A673 (cell line): ENCODE data around the gene MAP4.

Source experiments
- EZH2 ChIP-seq: fragments of 200-600 bp; sonication (generic); IDR thresholded peaks from 2 replicates; pipeline ENCODE4 v1.6.1; 2017; ENCODE audit warnings: borderline replicate concordance, low read depth, mild to moderate bottlenecking, mixed read lengths, antibody characterized with exemption, low read length; ENCODE audit not compliant: poor library complexity, severe bottlenecking
- TF ChIP-seq, protein P1 (sequence below): fragments of 300-800, 200-600 bp; sonication (generic); conservative IDR thresholded peaks from 2 replicates; pipeline ENCODE4 v1.5.1; 2017; ENCODE audit warnings: low read depth, mild to moderate bottlenecking, antibody characterized with exemption, low read length, moderate library complexity, mixed read lengths

DNA sequence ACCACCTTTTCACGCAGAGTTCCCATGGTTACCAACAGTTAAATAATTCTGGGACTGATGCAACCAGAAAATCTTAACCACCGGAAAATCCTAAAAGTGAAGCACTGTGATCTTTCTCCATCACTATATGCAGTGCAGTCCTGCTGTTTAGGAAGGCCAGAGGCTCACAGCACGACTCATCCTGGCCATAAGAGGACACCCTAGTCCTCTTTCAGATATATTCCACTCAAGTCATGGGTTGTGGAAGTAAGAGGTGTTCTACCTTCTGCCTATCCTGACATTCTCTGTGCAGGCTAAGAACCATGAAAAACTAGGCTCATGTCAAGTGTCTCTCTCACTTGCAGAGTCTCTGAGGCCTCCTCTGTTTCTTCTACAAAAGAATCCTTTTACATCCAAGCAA lies 146.1 kb downstream of the MAP4 start:
- TF ChIP-seq, protein P1, sequence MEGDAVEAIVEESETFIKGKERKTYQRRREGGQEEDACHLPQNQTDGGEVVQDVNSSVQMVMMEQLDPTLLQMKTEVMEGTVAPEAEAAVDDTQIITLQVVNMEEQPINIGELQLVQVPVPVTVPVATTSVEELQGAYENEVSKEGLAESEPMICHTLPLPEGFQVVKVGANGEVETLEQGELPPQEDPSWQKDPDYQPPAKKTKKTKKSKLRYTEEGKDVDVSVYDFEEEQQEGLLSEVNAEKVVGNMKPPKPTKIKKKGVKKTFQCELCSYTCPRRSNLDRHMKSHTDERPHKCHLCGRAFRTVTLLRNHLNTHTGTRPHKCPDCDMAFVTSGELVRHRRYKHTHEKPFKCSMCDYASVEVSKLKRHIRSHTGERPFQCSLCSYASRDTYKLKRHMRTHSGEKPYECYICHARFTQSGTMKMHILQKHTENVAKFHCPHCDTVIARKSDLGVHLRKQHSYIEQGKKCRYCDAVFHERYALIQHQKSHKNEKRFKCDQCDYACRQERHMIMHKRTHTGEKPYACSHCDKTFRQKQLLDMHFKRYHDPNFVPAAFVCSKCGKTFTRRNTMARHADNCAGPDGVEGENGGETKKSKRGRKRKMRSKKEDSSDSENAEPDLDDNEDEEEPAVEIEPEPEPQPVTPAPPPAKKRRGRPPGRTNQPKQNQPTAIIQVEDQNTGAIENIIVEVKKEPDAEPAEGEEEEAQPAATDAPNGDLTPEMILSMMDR: no peak
- no peak for TF ChIP-seq EZH2
